ENCODE measurements around the gene TMEM108.

TMEM108 gene

GRCh38 chr3:133138017-133138416 is 99.8 kb downstream of the TMEM108 start:
- ChIA-PET POLR2A (no interaction called here), CTCF (no interaction called here)
- no peak for DNase-seq (ENCODE audit: extremely low spot score)
- TF ChIP-seq FOXM1 (IDR thresholded peaks at IDR 0.05; ENCODE audit: borderline replicate concordance) (no peak), TARDBP (IDR thresholded peaks at IDR 0.05) (no peak)

GRCh38 chr3:133152056-133152455 is 113.9 kb downstream of the TMEM108 start:
- TF ChIP-seq SP1 (IDR thresholded peaks at IDR 0.05) (no peak), FOXM1 (IDR thresholded peaks at IDR 0.05; ENCODE audit: borderline replicate concordance) (no peak), ELF4 (IDR thresholded peaks at IDR 0.05) (no peak), FOXA1 (IDR thresholded peaks at IDR 0.05) (no peak), TARDBP (IDR thresholded peaks at IDR 0.05) (no peak), NFRKB (IDR thresholded peaks at IDR 0.05) (no peak), ZNF384 (IDR thresholded peaks at IDR 0.05) (no peak), LEF1 (IDR thresholded peaks at IDR 0.05; ENCODE audit: borderline replicate concordance) (no peak), FOXK2 (IDR thresholded peaks at IDR 0.05) (no peak), ARNT (IDR thresholded peaks at IDR 0.05) (no peak), PKNOX1 (IDR thresholded peaks at IDR 0.05) (no peak), SUZ12 (IDR thresholded peaks at IDR 0.05) (no peak), CTBP1 (IDR thresholded peaks at IDR 0.05; ENCODE audit: borderline replicate concordance) (no peak), HDGF (IDR thresholded peaks at IDR 0.05; ENCODE audit: borderline replicate concordance) (no peak), BHLHE40 (IDR thresholded peaks at IDR 0.05; ENCODE audit: borderline replicate concordance) (no peak), L3MBTL2 (conservative IDR thresholded peaks at IDR 0.05) (no peak)
- ChIA-PET POLR2A (no interaction called here), CTCF (no interaction called here)
- DNase-seq (ENCODE audit: extremely low spot score) = no peak

GRCh38 chr3:133152681-133153220 is 114.6 kb downstream of the TMEM108 start:
- TF ChIP-seq CTBP1 (IDR thresholded peaks at IDR 0.05; ENCODE audit: borderline replicate concordance) = no peak
- no peak for TF ChIP-seq SP1 (IDR thresholded peaks at IDR 0.05)
- no peak for TF ChIP-seq SUZ12 (IDR thresholded peaks at IDR 0.05)
- no peak for TF ChIP-seq HDGF (IDR thresholded peaks at IDR 0.05; ENCODE audit: borderline replicate concordance)
- no peak for TF ChIP-seq ELF4 (IDR thresholded peaks at IDR 0.05)
- no peak for TF ChIP-seq FOXM1 (IDR thresholded peaks at IDR 0.05; ENCODE audit: borderline replicate concordance)
- TF ChIP-seq TARDBP (IDR thresholded peaks at IDR 0.05) = no peak
- no peak for TF ChIP-seq FOXK2 (IDR thresholded peaks at IDR 0.05)
- no peak for TF ChIP-seq ZNF384 (IDR thresholded peaks at IDR 0.05)
- TF ChIP-seq BHLHE40 (IDR thresholded peaks at IDR 0.05; ENCODE audit: borderline replicate concordance) = no peak
- no peak for TF ChIP-seq L3MBTL2 (conservative IDR thresholded peaks at IDR 0.05)
- no peak for TF ChIP-seq FOXA1 (IDR thresholded peaks at IDR 0.05)
- TF ChIP-seq PKNOX1 (IDR thresholded peaks at IDR 0.05) = no peak
- TF ChIP-seq LEF1 (IDR thresholded peaks at IDR 0.05; ENCODE audit: borderline replicate concordance) = no peak
- DNase-seq (ENCODE audit: extremely low spot score) = no peak
- ChIA-PET CTCF (no interaction called here), POLR2A (no interaction called here)

GRCh38 chr3:133153382-133153781 is 115.2 kb downstream of the TMEM108 start:
- POLR2A ChIA-PET = no interaction called here
- DNase-seq (ENCODE audit: extremely low spot score) = no peak
- TF ChIP-seq SUZ12 (IDR thresholded peaks at IDR 0.05) (no peak), NFRKB (IDR thresholded peaks at IDR 0.05) (no peak), ELF4 (IDR thresholded peaks at IDR 0.05) (no peak), CTBP1 (IDR thresholded peaks at IDR 0.05; ENCODE audit: borderline replicate concordance) (no peak), ARNT (IDR thresholded peaks at IDR 0.05) (no peak), FOXA1 (IDR thresholded peaks at IDR 0.05) (no peak), LEF1 (IDR thresholded peaks at IDR 0.05; ENCODE audit: borderline replicate concordance) (no peak), BHLHE40 (IDR thresholded peaks at IDR 0.05; ENCODE audit: borderline replicate concordance) (no peak), ZNF384 (IDR thresholded peaks at IDR 0.05) (no peak), PKNOX1 (IDR thresholded peaks at IDR 0.05) (no peak), FOXM1 (IDR thresholded peaks at IDR 0.05; ENCODE audit: borderline replicate concordance) (no peak), L3MBTL2 (conservative IDR thresholded peaks at IDR 0.05) (no peak), FOXK2 (IDR thresholded peaks at IDR 0.05) (no peak), HDGF (IDR thresholded peaks at IDR 0.05; ENCODE audit: borderline replicate concordance) (no peak)
- CTCF ChIA-PET = no interaction called here

- no peak for TF ChIP-seq FOXM1 (IDR thresholded peaks at IDR 0.05; ENCODE audit: borderline replicate concordance)
- TF ChIP-seq LEF1 (IDR thresholded peaks at IDR 0.05; ENCODE audit: borderline replicate concordance) = no peak
- TF ChIP-seq L3MBTL2 (conservative IDR thresholded peaks at IDR 0.05) = no peak
- no peak for TF ChIP-seq SUZ12 (IDR thresholded peaks at IDR 0.05)
- no peak for TF ChIP-seq SP1 (IDR thresholded peaks at IDR 0.05)
- no peak for TF ChIP-seq NFRKB (IDR thresholded peaks at IDR 0.05)
- TF ChIP-seq TARDBP (IDR thresholded peaks at IDR 0.05) = no peak
- TF ChIP-seq BHLHE40 (IDR thresholded peaks at IDR 0.05; ENCODE audit: borderline replicate concordance) = no peak
- no peak for TF ChIP-seq HDGF (IDR thresholded peaks at IDR 0.05; ENCODE audit: borderline replicate concordance)
- no peak for TF ChIP-seq FOXK2 (IDR thresholded peaks at IDR 0.05)
- no peak for DNase-seq (ENCODE audit: extremely low spot score)
- POLR2A ChIA-PET = no interaction called here
- CTCF ChIA-PET = no interaction called here
Observed at GRCh38 chr3:133157716-133158115, 119.5 kb downstream of the TMEM108 start.

GRCh38 chr3:133158686-133159085 is 120.5 kb downstream of the TMEM108 start:
- POLR2A ChIA-PET = no interaction called here
- no peak for DNase-seq (ENCODE audit: extremely low spot score)
- TF ChIP-seq L3MBTL2 (conservative IDR thresholded peaks at IDR 0.05) = no peak
- TF ChIP-seq TARDBP (IDR thresholded peaks at IDR 0.05) = no peak
- no peak for TF ChIP-seq ARNT (IDR thresholded peaks at IDR 0.05)
- no peak for TF ChIP-seq HDGF (IDR thresholded peaks at IDR 0.05; ENCODE audit: borderline replicate concordance)
- CTCF ChIA-PET = no interaction called here
